WI38 (cell line): ENCODE data around the gene TCERG1L.
"Not testable (repeated sequence)": the region's sequence is repeated elsewhere in the genome, so short reads cannot be mapped to it uniquely, and the experiment has no call there.

Experiments used
- H3K4me3 ChIP-seq: 2 replicates; pipeline ENCODE4 v1.5.1; 2011; ENCODE audit warnings: low read depth, mild to moderate bottlenecking, control low read depth, low read length
- TF ChIP-seq, protein P1 (sequence below): IDR thresholded peaks from 2 replicates; pipeline ENCODE4 v1.5.1; 2012; ENCODE audit warnings: low read depth, mild to moderate bottlenecking, control low read depth, low read length

Gene TCERG1L

DNA sequence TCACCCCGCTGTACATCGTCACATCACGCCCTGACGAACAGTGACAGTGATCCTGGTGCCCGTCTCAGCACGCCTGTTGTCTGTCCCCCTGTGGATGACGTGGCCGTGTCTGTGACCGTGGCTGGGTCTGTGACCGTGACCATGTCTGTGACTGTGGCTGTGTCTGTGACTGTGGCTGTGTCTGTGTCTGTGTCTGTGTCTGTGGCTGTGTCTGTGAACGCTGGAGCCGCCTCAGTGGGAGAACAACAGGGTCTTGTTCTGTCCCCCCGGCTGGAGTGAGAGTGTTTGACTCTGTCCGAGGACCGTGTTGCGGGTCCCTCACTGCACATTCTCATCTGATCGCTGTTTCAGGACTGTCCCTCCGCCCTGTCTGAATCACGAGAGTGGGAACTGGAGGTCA lies 202.2 kb downstream of the TCERG1L start:
- TF ChIP-seq, protein P1, sequence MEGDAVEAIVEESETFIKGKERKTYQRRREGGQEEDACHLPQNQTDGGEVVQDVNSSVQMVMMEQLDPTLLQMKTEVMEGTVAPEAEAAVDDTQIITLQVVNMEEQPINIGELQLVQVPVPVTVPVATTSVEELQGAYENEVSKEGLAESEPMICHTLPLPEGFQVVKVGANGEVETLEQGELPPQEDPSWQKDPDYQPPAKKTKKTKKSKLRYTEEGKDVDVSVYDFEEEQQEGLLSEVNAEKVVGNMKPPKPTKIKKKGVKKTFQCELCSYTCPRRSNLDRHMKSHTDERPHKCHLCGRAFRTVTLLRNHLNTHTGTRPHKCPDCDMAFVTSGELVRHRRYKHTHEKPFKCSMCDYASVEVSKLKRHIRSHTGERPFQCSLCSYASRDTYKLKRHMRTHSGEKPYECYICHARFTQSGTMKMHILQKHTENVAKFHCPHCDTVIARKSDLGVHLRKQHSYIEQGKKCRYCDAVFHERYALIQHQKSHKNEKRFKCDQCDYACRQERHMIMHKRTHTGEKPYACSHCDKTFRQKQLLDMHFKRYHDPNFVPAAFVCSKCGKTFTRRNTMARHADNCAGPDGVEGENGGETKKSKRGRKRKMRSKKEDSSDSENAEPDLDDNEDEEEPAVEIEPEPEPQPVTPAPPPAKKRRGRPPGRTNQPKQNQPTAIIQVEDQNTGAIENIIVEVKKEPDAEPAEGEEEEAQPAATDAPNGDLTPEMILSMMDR, result no peak
- no peak overlapping the region for H3K4me3 ChIP-seq

DNA sequence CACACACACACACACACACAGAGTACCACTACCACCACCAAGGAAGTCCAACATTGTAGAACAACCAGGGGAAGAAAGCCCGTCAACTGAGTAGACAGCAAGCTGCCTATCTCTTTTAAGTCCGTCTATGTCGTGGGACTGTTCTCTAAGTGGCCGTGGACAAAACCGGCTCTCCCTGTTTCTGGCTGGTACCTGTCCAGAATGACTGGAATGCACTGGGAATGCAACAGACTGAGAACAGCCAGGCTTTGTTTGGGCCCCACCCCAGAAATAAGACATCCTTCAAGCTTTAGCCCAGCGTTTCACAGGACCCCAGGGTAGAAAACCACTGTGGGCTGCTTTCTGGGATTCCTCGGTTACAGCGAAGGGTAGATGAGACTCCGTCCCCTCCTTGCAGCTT lies 203.6 kb downstream of the TCERG1L start:
- no peak overlapping the region for H3K4me3 ChIP-seq
- TF ChIP-seq, protein P1, result no peak

GRCh38 chr10:131102676-131103075 lies 208.8 kb downstream of the TCERG1L start:
- H3K4me3 ChIP-seq, result no peak overlapping the region
- TF ChIP-seq, protein P1, result no peak

- H3K4me3 ChIP-seq, result no peak overlapping the region
- TF ChIP-seq, protein P1, result no peak
These were observed 209.4 kb downstream of the TCERG1L start for GRCh38 chr10:131102147-131102546.

DNA sequence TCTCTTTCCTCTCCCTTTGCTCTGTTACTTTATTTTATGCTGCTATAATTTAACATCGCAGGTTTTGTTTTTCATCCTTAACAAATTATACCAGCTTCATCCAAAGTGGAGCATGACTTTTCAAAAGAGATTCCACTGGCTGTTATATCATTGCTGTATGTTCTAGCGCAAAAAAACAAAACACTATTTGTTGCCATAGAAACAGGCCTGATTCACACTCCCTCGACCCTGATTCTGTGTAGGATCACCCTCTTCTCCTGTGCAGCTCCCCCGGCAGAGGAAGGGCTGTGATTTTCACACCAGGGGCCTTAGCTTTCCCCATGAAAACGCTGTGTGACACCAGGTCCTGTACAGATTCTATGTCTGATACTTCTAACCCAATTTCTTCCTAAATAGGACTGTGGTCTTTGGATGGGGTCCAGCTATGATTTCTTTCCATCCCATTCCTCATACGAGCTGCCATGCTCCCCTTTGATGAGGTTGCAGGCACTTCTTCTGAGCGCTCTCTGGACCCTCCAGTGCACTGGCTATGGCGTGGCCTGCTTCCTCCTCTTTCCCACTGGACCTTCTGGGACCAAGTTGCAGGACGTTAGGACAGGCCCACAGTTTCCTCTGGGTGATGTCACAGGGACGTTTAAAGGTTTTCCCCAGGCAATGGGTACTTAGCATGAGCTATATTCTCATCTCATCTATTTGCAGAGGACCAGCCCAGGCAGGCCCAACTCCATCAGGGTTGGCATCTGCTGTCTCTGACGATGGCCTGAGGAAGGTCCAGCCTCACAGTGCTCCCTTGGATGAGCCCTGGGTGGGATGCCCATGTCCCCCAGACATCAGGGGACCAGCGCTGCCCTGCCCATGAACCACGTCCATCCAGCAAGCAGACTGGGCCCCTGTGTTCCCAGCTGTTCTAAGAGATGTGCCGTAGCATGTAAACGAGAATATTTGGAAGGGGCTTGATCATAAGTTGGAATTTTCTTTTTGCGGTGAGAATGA lies 210.8 kb downstream of the TCERG1L start:
- not testable (repeated sequence) for H3K4me3 ChIP-seq

GRCh38 chr10:131099028-131099726 lies 212.3 kb downstream of the TCERG1L start:
- no peak overlapping the region for H3K4me3 ChIP-seq

GRCh38 chr10:131098416-131098952 lies 213.0 kb downstream of the TCERG1L start:
- TF ChIP-seq, protein P1, result no peak
- H3K4me3 ChIP-seq, result no peak overlapping the region

More at GRCh38 chr10:131099028-131099726, 212.3 kb downstream of the TCERG1L start:
- TF ChIP-seq, protein P1, result no peak
